B cell (primary cell): ENCODE measurements around the gene ABCA13. TPM values are rescaled to one million over a fixed set of nuclear protein-coding genes. Genes with fewer than 3 reads are reported as not detected.

Experiments
- ATAC-seq: fragments of 200-7000 bp; cut with Tn5 transposase; one replicate; pipeline ENCODE4 v1.10.0; 2021; ENCODE audit warnings: low read depth, mild to moderate bottlenecking, moderate number of reproducible peaks, moderate library complexity
- CTCF ChIA-PET: fragments of 350-600 bp; sonication (Branson Sonifier 250); formaldehyde crosslinking; loops from one replicate; lab custom pipeline; 2021; ENCODE audit warnings: antibody characterized with exemption, inconsistent platforms; lab: Charles Lee
- POLR2A ChIA-PET: fragments of 350-600 bp; sonication (Branson Sonifier 250); formaldehyde crosslinking; loops from one replicate; lab custom pipeline; 2021; ENCODE audit warnings: antibody characterized with exemption; lab: Charles Lee
- DNase-seq: peaks from one replicate; pipeline ENCODE4 v3.0.0; 2013
- H2AFZ ChIP-seq: 2 replicates; pipeline ENCODE4 v1.6.1; 2012; ENCODE audit warnings: mild to moderate bottlenecking, low read depth, low read length; ENCODE audit not compliant: insufficient read depth, poor library complexity, severe bottlenecking
- H3K27ac ChIP-seq, 2 donors: 1 replicate in 1 of 2; 2 replicates in 1 of 2; pipeline ENCODE4 v1.5.1; 2012 to 2013; ENCODE audit warnings: low read length in 2 of 2, mild to moderate bottlenecking in 2 of 2, moderate library complexity in 1 of 2
- H3K27me3 ChIP-seq, 4 experiments: fragments of 200-600 bp in 1 of 4; sonication (generic) in 1 of 4; replicated peaks in 1 of 4; 1 replicate in 2 of 4; 2 replicates in 2 of 4; pipeline versions ENCODE4 v1.6.1 to v1.7.0; 2013 to 2016; ENCODE audit warnings: low read length in 3 of 4, mild to moderate bottlenecking in 2 of 4, mixed read lengths in 1 of 4, moderate library complexity in 1 of 4; ENCODE audit not compliant: insufficient read depth in 4 of 4, control insufficient read depth in 3 of 4; ENCODE audit errors: control extremely low read depth in 1 of 4
- H3K36me3 ChIP-seq, 2 experiments: replicated peaks in 1 of 2; 1 replicate in 1 of 2; 2 replicates in 1 of 2; pipeline versions ENCODE4 v1.6.1 to v1.7.1; 2013; ENCODE audit warnings: low read length in 1 of 2; ENCODE audit not compliant: insufficient read depth in 2 of 2, control insufficient read depth in 1 of 2; ENCODE audit errors: control extremely low read depth in 1 of 2, extremely low read depth in 1 of 2
- H3K4me1 ChIP-seq, 2 donors: fragments of 200-600 bp in 1 of 2; sonication (generic) in 1 of 2; 1 replicate in 1 of 2; 2 replicates in 1 of 2; pipeline versions ENCODE4 v1.5.1 to v1.6.1; 2013 to 2017; ENCODE audit warnings: low read length in 2 of 2; ENCODE audit not compliant: control insufficient read depth in 2 of 2, insufficient read depth in 2 of 2
- H3K4me2 ChIP-seq: replicated peaks from 2 replicates; pipeline ENCODE3; 2012; ENCODE audit warnings: mild to moderate bottlenecking, low read depth, low read length; ENCODE audit not compliant: poor library complexity, severe bottlenecking
- H3K4me3 ChIP-seq, 5 experiments: fragments of 200-600 bp in 1 of 5; sonication (generic) in 1 of 5; 1 replicate in 3 of 5; 2 replicates in 2 of 5; pipeline versions ENCODE4 v1.5.1 to v1.7.0; 2011 to 2016; ENCODE audit warnings: low read length in 4 of 5, mild to moderate bottlenecking in 4 of 5, low read depth in 2 of 5, control low read depth in 1 of 5, moderate library complexity in 1 of 5; ENCODE audit not compliant: insufficient read depth in 1 of 5; ENCODE audit errors: control extremely low read depth in 1 of 5, extremely low read depth in 1 of 5
- H3K79me2 ChIP-seq: fragments of 200-600 bp; sonication (generic); one replicate; pipeline ENCODE4 v1.6.0; 2016; ENCODE audit warnings: low read length; ENCODE audit not compliant: control insufficient read depth, insufficient read depth
- H3K9ac ChIP-seq: fragments of 200-600 bp; sonication (generic); 2 replicates; pipeline ENCODE4 v1.6.1; 2017; ENCODE audit warnings: mild to moderate bottlenecking, low read length, moderate library complexity
- H3K9me3 ChIP-seq, 3 donors: one replicate each; pipeline versions ENCODE4 v1.6.1 to v1.7.1; 2013; ENCODE audit warnings: low read length in 2 of 3; ENCODE audit not compliant: control insufficient read depth in 2 of 3, insufficient read depth in 1 of 3; ENCODE audit errors: control extremely low read depth in 1 of 3
- H4K20me1 ChIP-seq: 2 replicates; pipeline ENCODE4 v1.6.0; 2012; ENCODE audit warnings: mild to moderate bottlenecking, low read length; ENCODE audit not compliant: insufficient read depth, control insufficient read depth, poor library complexity, severe bottlenecking
- H3K27ac Mint-ChIP-seq: one replicate; pipeline ENCODE4 v1.8.0; 2021; ENCODE audit warnings: mixed read lengths
- H3K27me3 Mint-ChIP-seq: one replicate; pipeline ENCODE4 v1.8.0; 2021; ENCODE audit warnings: mixed read lengths
- H3K4me1 Mint-ChIP-seq: one replicate; pipeline ENCODE4 v1.8.0; 2021; ENCODE audit warnings: mixed read lengths
- H3K4me3 Mint-ChIP-seq: one replicate; pipeline ENCODE4 v1.8.0; 2021; ENCODE audit warnings: mixed read lengths
- H3K9me3 Mint-ChIP-seq: one replicate; pipeline ENCODE4 v1.8.0; 2022; ENCODE audit warnings: mixed read lengths; ENCODE audit not compliant: insufficient read depth
- EZH2 ChIP-seq: IDR thresholded peaks from 2 replicates; pipeline ENCODE4 v1.6.1; 2012; ENCODE audit warnings: borderline replicate concordance, low read depth, mild to moderate bottlenecking, moderate library complexity, low read length; ENCODE audit not compliant: insufficient read depth, poor library complexity, severe bottlenecking
- WGBS: methylation state at CpG from one replicate; pipeline ENCODE4 v1.1.5; 2013; ENCODE audit warnings: missing lambda C conversion rate; ENCODE audit not compliant: insufficient coverage; 5-methylcytosine and 5-hydroxymethylcytosine counted together
- intact Hi-C: fragments of 100-400 bp; cut with micrococcal nuclease; formaldehyde crosslinking; loops from one replicate; pipeline ENCODE4 v1.10.0; 2022
- polyA plus RNA-seq: library from polyadenylated mRNA; depleted of rRNA; stranded (reverse); fragments of >200 nt; gene quantifications from 2 replicates; pipeline ENCODE4 v1.2.3, GENCODE V29; 2012
- total RNA-seq, 2 donors: library from RNA; stranded (reverse); fragments of 120-200 nt in 1 of 2; gene quantifications; 1 replicate in 1 of 2; 2 replicates in 1 of 2; pipeline versions ENCODE4 v1.2.3 to v1.2.4, GENCODE V29; 2013 to 2022
- TF ChIP-seq, protein P1 (sequence below): fragments of 200-600 bp; IDR thresholded peaks from one replicate; pipeline ENCODE4 v1.8.0; 2022; ENCODE audit warnings: antibody characterized with exemption, mild to moderate bottlenecking

ABCA13 gene
- total and polyA plus RNA-seq, 2 donors (not counting 1 experiment from before 2014, with no cell fraction given), result not detected

DNA sequence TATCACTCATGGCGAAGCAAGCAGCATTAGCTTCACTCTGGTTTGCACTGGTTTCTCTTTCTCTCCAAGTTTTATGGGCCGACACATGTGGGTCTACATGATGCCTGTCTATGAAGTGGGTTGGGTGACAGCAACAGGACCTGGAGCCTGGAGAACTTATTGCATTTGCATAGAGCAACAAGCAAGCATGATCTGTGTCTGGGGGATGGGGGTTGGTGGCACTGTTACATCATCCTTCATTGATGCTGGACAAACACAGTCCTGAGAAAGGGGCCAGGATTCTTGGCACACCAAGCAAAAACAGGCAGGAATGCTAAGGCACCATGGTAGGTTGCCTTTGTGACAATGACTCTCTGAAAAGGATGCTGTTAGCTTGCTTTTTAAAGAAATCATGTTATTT, 486.9 kb downstream of the ABCA13 start:
- peaks cover 7% of the 10 kb centered on the region for H3K9me3 Mint-ChIP-seq
- H3K4me1 Mint-ChIP-seq, result no peaks in the 10 kb centered on the region
- no peaks in the 10 kb centered on the region for H3K27me3 Mint-ChIP-seq
- no peak overlapping the region for H3K4me3 ChIP-seq
- H3K4me2 ChIP-seq, result no peak overlapping the region
- peaks cover 0 to 2% (median 0%) of the 10 kb centered on the region in 3 donors for H3K9me3 ChIP-seq
- no peak overlapping the region for H3K27ac Mint-ChIP-seq
- H3K27ac ChIP-seq, result no peak overlapping the region
- POLR2A ChIA-PET, result no interaction called here
- no peak overlapping the region for H2AFZ ChIP-seq
- 100% methylated on average over 1 of the region's 2 CpGs for WGBS
- CTCF ChIA-PET, result no interaction called here
- intact Hi-C loops, result no loop called here
- no peaks in the 10 kb centered on the region for H3K27me3 ChIP-seq
- H3K9ac ChIP-seq, result no peak overlapping the region
- no peaks in the 10 kb centered on the region for H3K36me3 ChIP-seq
- no peak for DNase-seq
- H3K79me2 ChIP-seq, result no peaks in the 10 kb centered on the region
- ATAC-seq, result no peak
- no peak overlapping the region for H3K4me3 Mint-ChIP-seq
- no peaks in the 10 kb centered on the region for H4K20me1 ChIP-seq
- no peak for TF ChIP-seq EZH2
- TF ChIP-seq, protein P1, sequence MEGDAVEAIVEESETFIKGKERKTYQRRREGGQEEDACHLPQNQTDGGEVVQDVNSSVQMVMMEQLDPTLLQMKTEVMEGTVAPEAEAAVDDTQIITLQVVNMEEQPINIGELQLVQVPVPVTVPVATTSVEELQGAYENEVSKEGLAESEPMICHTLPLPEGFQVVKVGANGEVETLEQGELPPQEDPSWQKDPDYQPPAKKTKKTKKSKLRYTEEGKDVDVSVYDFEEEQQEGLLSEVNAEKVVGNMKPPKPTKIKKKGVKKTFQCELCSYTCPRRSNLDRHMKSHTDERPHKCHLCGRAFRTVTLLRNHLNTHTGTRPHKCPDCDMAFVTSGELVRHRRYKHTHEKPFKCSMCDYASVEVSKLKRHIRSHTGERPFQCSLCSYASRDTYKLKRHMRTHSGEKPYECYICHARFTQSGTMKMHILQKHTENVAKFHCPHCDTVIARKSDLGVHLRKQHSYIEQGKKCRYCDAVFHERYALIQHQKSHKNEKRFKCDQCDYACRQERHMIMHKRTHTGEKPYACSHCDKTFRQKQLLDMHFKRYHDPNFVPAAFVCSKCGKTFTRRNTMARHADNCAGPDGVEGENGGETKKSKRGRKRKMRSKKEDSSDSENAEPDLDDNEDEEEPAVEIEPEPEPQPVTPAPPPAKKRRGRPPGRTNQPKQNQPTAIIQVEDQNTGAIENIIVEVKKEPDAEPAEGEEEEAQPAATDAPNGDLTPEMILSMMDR, result no peak
- no peaks in the 10 kb centered on the region for H3K4me1 ChIP-seq

DNA sequence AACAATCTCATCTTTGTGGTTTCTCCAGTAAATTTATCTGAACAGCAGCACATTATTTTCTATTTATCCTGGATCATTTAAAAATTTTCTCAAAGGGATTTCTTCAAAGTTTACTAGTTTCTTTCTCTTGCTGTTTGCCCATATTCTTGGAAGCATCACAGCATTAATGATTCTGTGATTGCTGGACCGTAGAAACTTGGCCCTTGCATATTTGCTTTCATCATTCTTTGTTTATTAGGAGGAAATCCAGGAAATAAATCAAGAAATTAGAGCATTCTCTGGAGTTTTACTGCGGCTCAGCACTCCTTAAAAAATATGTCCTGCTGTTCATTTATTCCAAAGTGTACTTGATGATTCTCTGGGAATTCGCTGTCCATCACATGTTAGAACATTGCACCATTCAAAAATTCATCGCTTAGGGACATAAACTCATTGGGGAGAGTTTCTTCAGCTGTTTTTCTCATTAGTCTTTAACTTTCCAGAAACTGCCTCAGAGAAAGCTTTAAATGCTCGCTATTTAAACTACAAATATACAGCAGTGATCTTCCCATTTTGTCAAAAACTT, 489.1 kb downstream of the ABCA13 start:
- DNase-seq (no peak), ATAC-seq (no peak)
- Histone ChIP-seq H4K20me1 (no peaks in the 10 kb centered on the region), H3K27me3 (no peaks in the 10 kb centered on the region), H3K79me2 (no peaks in the 10 kb centered on the region), H3K4me1 (no peaks in the 10 kb centered on the region), H3K4me3 (no peak overlapping the region), H3K27ac (no peak overlapping the region), H3K4me2 (no peak overlapping the region), H3K9me3 (peaks cover 0 to 2% (median 0%) of the 10 kb centered on the region in 3 donors), H3K36me3 (no peaks in the 10 kb centered on the region), H2AFZ (no peak overlapping the region), H3K9ac (no peak overlapping the region)
- no peaks in the 10 kb centered on the region for H3K27me3 Mint-ChIP-seq
- intact Hi-C loops, result no loop called here
- peaks cover 7% of the 10 kb centered on the region for H3K9me3 Mint-ChIP-seq
- ChIA-PET POLR2A (no interaction called here), CTCF (no interaction called here)
- TF ChIP-seq, protein P1, result no peak
- no peak for TF ChIP-seq EZH2
- H3K27ac Mint-ChIP-seq, result no peak overlapping the region
- H3K4me3 Mint-ChIP-seq, result no peak overlapping the region
- no peaks in the 10 kb centered on the region for H3K4me1 Mint-ChIP-seq
- WGBS, result no CpG with 5 or more reads among the region's 5 CpGs
